C1 segment of cervical spinal cord (tissue), 14 donors: ENCODE results near the gene CPLANE2.
A peak's percentile ranks its signal among the peaks of the same experiment; 100 is the strongest.
"Not testable (repeated sequence)": the region's sequence is repeated elsewhere in the genome, so short reads cannot be mapped to it uniquely, and the experiment has no call there.

Experiments used
- DNase-seq, 14 donors: peaks; one replicate each; lab custom pipeline; 2025; lab: John Stamatoyannopoulos, UW

Gene CPLANE2

DNA sequence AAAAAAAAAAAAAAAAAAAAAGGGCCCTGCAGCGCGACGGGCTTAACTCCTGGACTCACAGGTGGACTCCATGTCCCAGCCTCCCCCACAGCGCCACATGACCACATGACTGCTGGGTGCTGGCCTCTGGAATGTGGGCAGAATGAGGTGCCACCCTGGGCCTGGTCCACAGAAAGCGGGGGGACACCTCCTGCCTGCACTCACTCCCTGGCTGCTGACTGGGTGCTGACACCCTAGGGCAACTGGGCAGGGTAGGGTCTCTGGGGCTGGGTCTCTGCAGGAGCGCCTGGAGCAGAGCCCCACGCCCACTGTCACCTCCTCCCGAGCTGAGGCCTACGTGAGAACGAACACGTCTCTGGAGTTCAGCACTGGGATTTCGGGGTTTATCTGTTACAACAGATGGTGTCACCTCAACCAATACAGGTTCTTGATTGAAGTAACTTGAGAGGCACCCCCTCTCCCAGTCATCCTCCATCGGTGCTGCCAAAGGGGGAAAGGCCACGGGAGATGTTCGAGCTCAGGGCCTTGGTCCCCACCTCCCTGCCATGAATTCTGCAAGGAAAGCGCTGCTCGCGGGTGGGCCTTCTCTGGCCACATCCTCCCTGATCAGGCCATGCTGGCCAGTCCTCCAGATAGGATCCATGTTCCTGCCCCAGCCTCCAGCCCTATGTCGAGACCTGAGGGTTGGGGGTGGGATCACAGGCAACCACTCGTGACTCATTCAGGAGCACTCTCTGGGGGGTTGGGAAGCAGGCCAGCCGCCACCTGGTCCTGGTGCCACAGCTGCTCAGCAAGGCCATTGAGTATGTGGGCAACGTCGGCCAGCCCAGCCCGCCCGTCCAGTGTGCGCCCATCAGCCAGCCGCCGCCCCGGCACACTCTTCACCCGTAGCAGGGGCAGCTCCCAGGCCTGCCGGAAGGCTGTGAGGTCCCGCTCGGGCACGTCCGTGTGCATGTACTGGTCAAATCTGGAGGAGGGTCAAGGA lies 5.4 kb downstream of the CPLANE2 start:
- DNase-seq, result no peak

- DNase-seq, result no peak
Observed at GRCh38 chr1:16230744-16231143, 6.2 kb downstream of the CPLANE2 start.

DNA sequence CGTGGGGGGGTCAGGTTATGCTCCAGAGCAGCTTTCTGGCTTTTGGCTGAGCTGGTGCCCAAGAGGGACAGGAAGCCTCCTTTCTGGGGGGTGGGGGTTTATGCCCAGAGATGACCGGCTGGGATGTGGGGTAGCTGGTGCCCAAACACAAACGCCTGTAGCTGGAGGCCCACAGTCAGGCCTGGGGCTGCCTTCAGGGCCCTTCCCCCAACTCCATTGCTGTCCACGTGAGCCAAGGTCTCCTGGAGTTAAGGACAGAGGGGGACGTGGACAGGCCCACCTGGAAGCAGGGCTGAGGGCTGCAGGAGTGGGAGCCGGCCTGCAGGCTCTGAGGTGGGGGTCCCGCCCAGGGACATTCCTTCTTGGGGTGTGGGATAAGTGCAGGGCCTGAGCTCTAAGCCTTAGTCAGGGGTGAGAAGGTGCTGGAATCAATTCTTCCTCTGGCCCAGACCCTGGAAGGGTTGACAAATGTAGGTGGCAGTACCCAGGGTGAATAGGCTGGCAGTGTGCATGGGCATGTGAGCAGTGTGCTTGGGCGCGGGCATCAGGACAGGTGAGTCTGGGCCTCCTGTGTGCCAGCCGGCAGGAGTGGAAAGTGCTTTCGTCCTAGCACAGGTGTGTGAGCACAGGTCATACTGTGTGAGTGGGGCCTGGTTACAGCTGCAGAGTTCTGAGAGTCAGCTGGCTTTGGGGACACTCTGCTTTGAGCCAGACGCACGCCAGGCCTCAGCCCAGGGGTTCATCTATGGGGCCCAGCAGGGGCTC lies 6.8 kb downstream of the CPLANE2 start:
- no peak for DNase-seq

DNA sequence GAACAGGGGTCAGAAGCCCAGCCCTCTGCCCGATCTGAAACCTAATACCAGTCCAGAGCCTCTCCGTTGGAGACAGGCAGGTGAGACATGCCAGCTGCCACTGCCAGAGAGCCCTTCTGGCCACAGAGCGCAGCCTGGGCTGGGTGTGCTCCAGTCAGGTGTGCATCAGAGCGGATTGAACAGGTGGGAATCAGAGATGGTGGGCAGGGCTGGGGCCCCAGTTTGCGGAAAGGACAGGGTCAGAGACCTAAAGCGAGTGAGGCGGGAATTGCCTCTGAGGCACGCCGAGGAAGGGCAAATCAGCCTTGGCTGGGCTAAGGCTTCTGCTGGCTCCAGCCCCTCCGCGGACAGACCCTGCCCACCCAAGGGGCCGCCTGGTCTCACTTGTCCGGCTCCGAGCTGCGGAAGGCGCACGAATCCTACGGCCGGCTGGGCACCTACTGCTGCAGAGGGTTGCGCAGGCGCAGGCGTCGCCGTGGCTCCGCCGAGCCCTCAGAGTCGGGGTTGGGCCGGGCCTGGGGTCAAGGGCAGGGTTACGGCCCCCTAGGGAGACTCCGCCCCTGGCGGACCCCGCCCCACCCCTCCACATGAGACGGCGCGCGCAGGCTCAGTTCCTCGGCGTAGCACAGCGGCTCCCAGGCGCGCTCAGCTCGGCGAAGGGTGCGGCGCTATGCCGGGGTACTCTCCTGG lies 10.3 kb downstream of the CPLANE2 start:
- DNase-seq, result peak in 2 of 14 donors; percentile 36 to 66

GRCh38 chr1:16226129-16226489 lies 10.9 kb downstream of the CPLANE2 start:
- no peak for DNase-seq

DNA sequence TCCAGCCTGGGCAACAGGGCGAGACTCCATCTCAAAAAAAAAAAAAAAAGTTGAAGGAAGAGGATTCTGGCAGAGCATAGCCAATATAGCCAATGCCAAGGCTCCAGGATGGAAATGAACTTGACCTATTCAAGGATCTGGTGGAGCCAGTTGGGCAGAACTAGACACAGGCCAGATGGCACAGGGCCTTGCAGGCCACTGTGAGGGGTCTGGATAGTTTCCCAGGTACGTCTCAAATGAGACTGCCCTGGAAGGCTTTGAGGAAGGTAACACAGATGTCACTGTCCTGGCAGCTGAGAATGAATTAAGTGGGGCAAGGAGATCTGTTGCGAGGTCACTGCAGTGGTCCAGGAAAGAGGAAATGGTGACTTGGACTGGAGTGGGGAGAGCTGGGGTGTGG lies 12.5 kb downstream of the CPLANE2 start:
- DNase-seq, result peak in 3 of 14 donors; percentile 14 to 99 (median 51)

DNA sequence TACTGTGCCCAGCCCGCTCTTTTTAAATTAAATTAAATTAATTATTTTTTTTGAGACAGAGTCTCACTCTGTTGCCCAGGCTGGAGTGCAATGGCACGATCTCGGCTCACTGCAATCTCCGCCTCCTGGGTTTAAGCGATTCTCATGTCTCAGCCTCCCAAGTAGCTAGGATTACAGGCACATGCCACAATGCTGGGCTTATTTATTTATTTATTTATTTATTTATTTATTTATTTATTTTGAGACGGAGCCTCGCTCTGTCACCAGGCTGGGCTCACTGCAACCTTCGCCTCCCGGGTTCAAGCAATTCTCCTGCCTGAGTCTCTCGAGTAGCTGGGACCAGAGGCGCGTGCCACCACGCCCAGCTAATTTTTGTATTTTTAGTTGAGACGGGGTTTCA lies 14.3 kb downstream of the CPLANE2 start:
- not testable (repeated sequence) for DNase-seq

- DNase-seq, result no peak
Observed at GRCh38 chr1:16221499-16221898, 15.5 kb downstream of the CPLANE2 start.

DNA sequence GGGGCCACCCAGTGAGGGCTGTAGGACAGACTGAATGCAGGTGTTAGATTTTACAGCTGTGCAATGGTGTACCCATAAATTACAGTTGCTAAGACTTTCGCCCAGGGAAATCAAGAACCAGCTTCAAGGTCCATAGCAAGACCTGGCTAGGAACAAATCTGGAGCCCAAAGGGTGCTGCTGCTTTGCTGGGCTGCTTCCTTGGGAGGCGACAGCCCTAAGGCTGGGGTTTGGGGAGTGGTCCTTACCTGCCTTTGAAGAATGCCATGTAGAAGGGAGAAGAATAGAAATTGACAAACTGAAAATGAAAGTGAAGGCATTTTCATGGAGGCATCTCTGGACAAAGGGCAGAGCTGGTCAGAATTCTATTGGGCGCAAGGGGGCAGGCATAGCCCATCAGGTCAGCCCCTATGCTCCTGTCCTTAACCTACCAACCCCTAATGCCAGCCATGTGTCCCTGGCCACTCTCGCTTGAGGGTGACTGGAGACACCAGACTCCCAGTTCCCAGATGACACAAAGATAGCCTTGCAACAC lies 16.9 kb downstream of the CPLANE2 start:
- no peak for DNase-seq

DNA sequence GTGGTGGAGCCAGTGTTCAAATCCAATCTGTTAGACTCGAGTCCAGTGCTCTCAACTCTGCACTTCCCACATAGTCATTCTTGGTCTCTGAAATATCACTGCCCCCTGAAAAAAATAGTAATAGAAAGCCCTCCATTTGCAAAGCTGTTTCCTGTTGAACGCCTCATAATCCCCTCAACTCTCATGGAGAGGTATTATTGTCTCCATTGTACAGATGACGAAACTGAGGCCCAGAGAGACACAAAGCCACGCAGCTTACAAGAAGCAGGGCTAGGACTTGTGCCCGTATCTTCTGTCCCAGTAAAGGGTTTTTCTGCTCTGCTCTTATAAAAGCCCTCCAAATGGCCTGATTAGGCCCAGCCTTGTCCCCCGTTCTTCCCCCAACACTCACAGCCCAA lies 18.3 kb downstream of the CPLANE2 start:
- DNase-seq, result no peak

GRCh38 chr1:16218014-16218673 lies 18.8 kb downstream of the CPLANE2 start:
- no peak for DNase-seq

DNA sequence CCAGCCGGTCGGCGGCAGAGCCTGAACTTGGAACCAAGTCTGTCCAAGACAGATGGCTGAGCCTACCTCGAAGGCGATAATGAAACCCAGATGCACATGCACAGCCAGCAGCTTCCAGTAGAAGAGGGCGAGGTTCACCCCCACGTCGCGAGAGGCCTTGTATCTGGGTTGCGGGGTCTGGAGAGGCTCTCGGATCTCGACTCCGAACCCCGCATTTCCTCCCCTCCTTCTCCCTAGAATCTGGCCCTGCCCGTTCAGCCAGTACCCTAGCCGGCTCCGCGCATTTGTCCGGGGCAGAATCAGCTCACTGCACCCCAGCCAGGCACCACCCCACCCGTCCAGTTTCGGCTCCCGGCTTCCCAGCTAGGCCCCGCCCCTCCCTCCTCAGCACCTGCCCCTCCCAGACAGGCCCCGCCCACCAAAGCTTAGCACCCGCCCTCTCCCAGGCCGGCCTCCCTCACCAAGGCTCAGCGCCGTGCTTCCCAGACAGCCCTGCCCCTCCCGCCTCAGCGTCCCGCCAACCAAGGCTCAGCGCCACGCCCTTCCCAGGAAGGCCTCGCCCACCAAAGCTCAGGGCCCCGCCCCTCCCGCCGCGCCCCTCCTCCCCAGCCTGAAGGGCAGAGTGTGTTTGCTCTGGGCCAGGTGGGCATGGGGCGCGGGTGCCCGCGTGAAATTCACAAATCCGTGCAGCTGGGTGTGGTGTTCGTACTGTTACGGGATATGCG lies 19.8 kb downstream of the CPLANE2 start:
- peak; percentile 31 to 95 (median 82) for DNase-seq

- DNase-seq, result peak in 8 of 14 donors; percentile 20 to 55 (median 38)
Observed at GRCh38 chr1:16215882-16216753, 20.9 kb downstream of the CPLANE2 start.

- not testable (repeated sequence) for DNase-seq
Observed at GRCh38 chr1:16215240-16215639, 21.7 kb downstream of the CPLANE2 start.

DNA sequence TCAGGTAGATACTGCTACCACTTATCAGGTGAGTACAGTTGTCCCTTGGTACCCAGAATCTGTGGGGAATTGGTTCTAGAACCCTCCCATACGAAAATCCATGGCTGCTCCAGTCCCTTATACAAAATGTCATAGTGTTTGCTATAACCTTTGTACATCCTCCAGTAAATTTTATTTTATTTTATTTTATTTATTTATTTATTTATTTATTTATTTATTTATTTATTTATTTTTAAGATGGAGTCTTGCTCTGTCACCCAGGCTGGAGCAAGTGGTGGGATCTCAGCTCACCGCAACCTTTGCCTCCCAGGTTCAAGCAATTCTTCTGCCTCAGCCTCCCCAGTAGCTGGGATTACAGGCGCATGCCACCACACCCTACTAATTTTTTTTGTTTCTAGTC lies 23.4 kb downstream of the CPLANE2 start:
- not testable (repeated sequence) for DNase-seq

GRCh38 chr1:16213013-16213412 lies 24.0 kb downstream of the CPLANE2 start:
- DNase-seq, result no peak

- DNase-seq, result no peak
Observed at GRCh38 chr1:16212251-16212961, 24.6 kb downstream of the CPLANE2 start, which contains the start of gene ARHGEF19. TSS of gene ARHGEF19 (minus strand) at chr1:16212652. CDS start at chr1:16209054, 3,598 bp downstream.

GRCh38 chr1:16211824-16212223 lies 25.2 kb downstream of the CPLANE2 start:
- DNase-seq, result no peak

- DNase-seq, result peak in 1 of 14 donors; percentile 20
Observed at GRCh38 chr1:16210581-16210980, 26.4 kb downstream of the CPLANE2 start.
